ENCODE data around the gene GYS2.
A peak's percentile ranks its signal among the peaks of the same experiment; 100 is the strongest.

The GYS2 gene

GRCh38 chr12:21558100-21558679 lies 46.5 kb downstream of the GYS2 start:
- no peaks in the 10 kb centered on the region for H3K36me3 Mint-ChIP-seq (ENCODE audit: low read depth)
- peaks cover 9% of the 10 kb centered on the region for H3K4me1 Mint-ChIP-seq (ENCODE audit: low read depth)
- no peak overlapping the region for H3K4me3 Mint-ChIP-seq
- no peaks in the 10 kb centered on the region for H3K9me3 Mint-ChIP-seq
- no peak overlapping the region for H3K27ac Mint-ChIP-seq
- no peaks in the 10 kb centered on the region for H3K27me3 Mint-ChIP-seq (ENCODE audit: low read depth)
- no peak for DNase-seq (ENCODE audit: low spot score)

GRCh38 chr12:21553329-21553675 lies 51.3 kb downstream of the GYS2 start:
- Mint-ChIP-seq H3K27me3 (ENCODE audit: low read depth) (no peaks in the 10 kb centered on the region), H3K4me3 (no peak overlapping the region)
- no peak for DNase-seq (ENCODE audit: low spot score)

GRCh38 chr12:21552635-21553328 lies 51.9 kb downstream of the GYS2 start:
- no peaks in the 10 kb centered on the region for H3K27me3 Mint-ChIP-seq (ENCODE audit: low read depth)
- H3K9me3 Mint-ChIP-seq, result no peaks in the 10 kb centered on the region
- no peak for DNase-seq (ENCODE audit: low spot score)
- H3K4me3 Mint-ChIP-seq, result no peak overlapping the region
- H3K27ac Mint-ChIP-seq, result no peak overlapping the region
- H3K4me1 Mint-ChIP-seq (ENCODE audit: low read depth), result no peaks in the 10 kb centered on the region
- H3K36me3 Mint-ChIP-seq (ENCODE audit: low read depth), result no peaks in the 10 kb centered on the region

More at GRCh38 chr12:21553329-21553675, 51.3 kb downstream of the GYS2 start:
- Mint-ChIP-seq H3K9me3 (no peaks in the 10 kb centered on the region), H3K36me3 (ENCODE audit: low read depth) (no peaks in the 10 kb centered on the region), H3K4me1 (ENCODE audit: low read depth) (no peaks in the 10 kb centered on the region), H3K27ac (no peak overlapping the region)

- Mint-ChIP-seq H3K4me1 (ENCODE audit: low read depth) (no peaks in the 10 kb centered on the region), H3K4me3 (no peak overlapping the region), H3K9me3 (no peaks in the 10 kb centered on the region), H3K36me3 (ENCODE audit: low read depth) (no peaks in the 10 kb centered on the region), H3K27me3 (ENCODE audit: low read depth) (no peaks in the 10 kb centered on the region), H3K27ac (no peak overlapping the region)
- DNase-seq (ENCODE audit: low spot score), result no peak
Measured at GRCh38 chr12:21551841-21552465, 52.7 kb downstream of the GYS2 start.

- Mint-ChIP-seq H3K27ac (no peak overlapping the region), H3K4me3 (no peak overlapping the region), H3K36me3 (ENCODE audit: low read depth) (no peaks in the 10 kb centered on the region), H3K9me3 (no peaks in the 10 kb centered on the region), H3K27me3 (ENCODE audit: low read depth) (no peaks in the 10 kb centered on the region), H3K4me1 (ENCODE audit: low read depth) (peaks cover 2% of the 10 kb centered on the region)
- peak; percentile 30 for DNase-seq (ENCODE audit: low spot score)
Measured at GRCh38 chr12:21547437-21547836, 57.2 kb downstream of the GYS2 start.

- Mint-ChIP-seq H3K9me3 (no peaks in the 10 kb centered on the region), H3K27me3 (ENCODE audit: low read depth) (no peaks in the 10 kb centered on the region), H3K36me3 (ENCODE audit: low read depth) (no peaks in the 10 kb centered on the region), H3K27ac (no peak overlapping the region), H3K4me1 (ENCODE audit: low read depth) (peaks cover 2% of the 10 kb centered on the region), H3K4me3 (no peak overlapping the region)
- DNase-seq (ENCODE audit: low spot score), result no peak
Measured at GRCh38 chr12:21546716-21547115, 57.9 kb downstream of the GYS2 start.

GRCh38 chr12:21545557-21545956 lies 59.1 kb downstream of the GYS2 start:
- Mint-ChIP-seq H3K9me3 (no peaks in the 10 kb centered on the region), H3K27me3 (ENCODE audit: low read depth) (no peaks in the 10 kb centered on the region), H3K4me3 (no peak overlapping the region), H3K27ac (no peak overlapping the region), H3K36me3 (ENCODE audit: low read depth) (no peaks in the 10 kb centered on the region), H3K4me1 (ENCODE audit: low read depth) (peaks cover 2% of the 10 kb centered on the region)
- DNase-seq (ENCODE audit: low spot score), result no peak

GRCh38 chr12:21543151-21543550 lies 61.5 kb downstream of the GYS2 start:
- H3K9me3 Mint-ChIP-seq, result no peaks in the 10 kb centered on the region
- H3K27me3 Mint-ChIP-seq (ENCODE audit: low read depth), result no peaks in the 10 kb centered on the region
- H3K4me3 Mint-ChIP-seq, result no peak overlapping the region
- peaks cover 9% of the 10 kb centered on the region for H3K4me1 Mint-ChIP-seq (ENCODE audit: low read depth)
- no peak for DNase-seq (ENCODE audit: low spot score)
- no peak overlapping the region for H3K27ac Mint-ChIP-seq
- no peaks in the 10 kb centered on the region for H3K36me3 Mint-ChIP-seq (ENCODE audit: low read depth)

GRCh38 chr12:21542403-21542802 lies 62.2 kb downstream of the GYS2 start:
- H3K9me3 Mint-ChIP-seq, result no peaks in the 10 kb centered on the region
- H3K4me3 Mint-ChIP-seq, result no peak overlapping the region
- no peaks in the 10 kb centered on the region for H3K27me3 Mint-ChIP-seq (ENCODE audit: low read depth)
- peaks cover 9% of the 10 kb centered on the region for H3K4me1 Mint-ChIP-seq (ENCODE audit: low read depth)
- no peak for DNase-seq (ENCODE audit: low spot score)
- no peak overlapping the region for H3K27ac Mint-ChIP-seq
- H3K36me3 Mint-ChIP-seq (ENCODE audit: low read depth), result no peaks in the 10 kb centered on the region

- no peaks in the 10 kb centered on the region for H3K27me3 Mint-ChIP-seq (ENCODE audit: low read depth)
- DNase-seq (ENCODE audit: low spot score), result no peak
Measured at GRCh38 chr12:21541773-21542172, 62.9 kb downstream of the GYS2 start.

GRCh38 chr12:21539797-21540196 lies 64.8 kb downstream of the GYS2 start:
- H3K4me1 Mint-ChIP-seq (ENCODE audit: low read depth), result peaks cover 9% of the 10 kb centered on the region
- no peaks in the 10 kb centered on the region for H3K9me3 Mint-ChIP-seq
- H3K4me3 Mint-ChIP-seq, result no peak overlapping the region
- no peaks in the 10 kb centered on the region for H3K36me3 Mint-ChIP-seq (ENCODE audit: low read depth)
- H3K27ac Mint-ChIP-seq, result no peak overlapping the region
- no peak for DNase-seq (ENCODE audit: low spot score)
- H3K27me3 Mint-ChIP-seq (ENCODE audit: low read depth), result no peaks in the 10 kb centered on the region

More at GRCh38 chr12:21541773-21542172, 62.9 kb downstream of the GYS2 start:
- no peaks in the 10 kb centered on the region for H3K9me3 Mint-ChIP-seq
- H3K27ac Mint-ChIP-seq, result no peak overlapping the region
- no peaks in the 10 kb centered on the region for H3K36me3 Mint-ChIP-seq (ENCODE audit: low read depth)
- no peak overlapping the region for H3K4me3 Mint-ChIP-seq
- peaks cover 9% of the 10 kb centered on the region for H3K4me1 Mint-ChIP-seq (ENCODE audit: low read depth)

GRCh38 chr12:21538061-21538653 lies 66.5 kb downstream of the GYS2 start:
- Mint-ChIP-seq H3K9me3 (no peaks in the 10 kb centered on the region), H3K4me1 (ENCODE audit: low read depth) (peaks cover 7% of the 10 kb centered on the region), H3K36me3 (ENCODE audit: low read depth) (no peaks in the 10 kb centered on the region), H3K27me3 (ENCODE audit: low read depth) (no peaks in the 10 kb centered on the region), H3K4me3 (no peak overlapping the region), H3K27ac (no peak overlapping the region)
- no peak for DNase-seq (ENCODE audit: low spot score)

GRCh38 chr12:21529456-21529855 lies 75.2 kb downstream of the GYS2 start:
- peaks cover 26% of the 10 kb centered on the region for H3K27me3 Mint-ChIP-seq (ENCODE audit: low read depth)

GRCh38 chr12:21528953-21529352 lies 75.7 kb downstream of the GYS2 start:
- peaks cover 6% of the 10 kb centered on the region for H3K4me1 Mint-ChIP-seq (ENCODE audit: low read depth)
- peak overlapping the region; percentile 74 for H3K4me3 Mint-ChIP-seq
- no peak overlapping the region for H3K27ac Mint-ChIP-seq
- H3K27me3 Mint-ChIP-seq (ENCODE audit: low read depth), result peaks cover 29% of the 10 kb centered on the region
- H3K36me3 Mint-ChIP-seq (ENCODE audit: low read depth), result no peaks in the 10 kb centered on the region
- DNase-seq (ENCODE audit: low spot score), result no peak
- H3K9me3 Mint-ChIP-seq, result peaks cover 9% of the 10 kb centered on the region

More at GRCh38 chr12:21529456-21529855, 75.2 kb downstream of the GYS2 start:
- no peak overlapping the region for H3K4me3 Mint-ChIP-seq
- no peaks in the 10 kb centered on the region for H3K36me3 Mint-ChIP-seq (ENCODE audit: low read depth)
- peaks cover 5% of the 10 kb centered on the region for H3K9me3 Mint-ChIP-seq
- no peak for DNase-seq (ENCODE audit: low spot score)
- no peak overlapping the region for H3K27ac Mint-ChIP-seq
- peaks cover 6% of the 10 kb centered on the region for H3K4me1 Mint-ChIP-seq (ENCODE audit: low read depth)
